ENCODE results near the gene WDR45B. TPM values are rescaled to one million over a fixed set of nuclear protein-coding genes. Genes with fewer than 3 reads are reported as not detected.

WDR45B gene
- total RNA-seq, 1 donor from 2014 or later, result 41.4 TPM

- intact Hi-C loops (cut with micrococcal nuclease), result no loop called here
- Histone ChIP-seq H3K9me3 (replicated peaks) (peaks cover 14% of the 10 kb centered on the region), H3K27me3 (ENCODE audit: low read depth) (no peaks in the 10 kb centered on the region), H3K27ac (replicated peaks) (no peak overlapping the region), H3K36me3 (no peaks in the 10 kb centered on the region), H3K4me1 (peaks cover 11% of the 10 kb centered on the region), H3K4me3 (no peak overlapping the region)
- DNase-seq, result no peak
- TF ChIP-seq CTCF (IDR thresholded peaks at IDR 0.05; ENCODE audit: borderline replicate concordance), result no peak
These were observed 35.3 kb upstream of the WDR45B start for GRCh38 chr17:82683534-82683933.

- H3K36me3 ChIP-seq, result no peaks in the 10 kb centered on the region
- intact Hi-C loops (cut with micrococcal nuclease), result no loop called here
These were observed 33.3 kb upstream of the WDR45B start for GRCh38 chr17:82681547-82681946.

GRCh38 chr17:82679586-82680465, 31.6 kb upstream of the WDR45B start:
- TF ChIP-seq CTCF (IDR thresholded peaks at IDR 0.05; ENCODE audit: borderline replicate concordance), result no peak
- Histone ChIP-seq H3K27ac (replicated peaks) (no peak overlapping the region), H3K27me3 (ENCODE audit: low read depth) (no peaks in the 10 kb centered on the region), H3K4me1 (peaks cover 8% of the 10 kb centered on the region), H3K36me3 (no peaks in the 10 kb centered on the region), H3K4me3 (no peak overlapping the region), H3K9me3 (replicated peaks) (peaks cover 14% of the 10 kb centered on the region)
- no peak for DNase-seq
- intact Hi-C loops (cut with micrococcal nuclease), result no loop called here

More at GRCh38 chr17:82681547-82681946, 33.3 kb upstream of the WDR45B start:
- H3K27ac ChIP-seq (replicated peaks), result no peak overlapping the region
- no peak overlapping the region for H3K4me3 ChIP-seq
- peaks cover 14% of the 10 kb centered on the region for H3K9me3 ChIP-seq (replicated peaks)
- no peaks in the 10 kb centered on the region for H3K4me1 ChIP-seq
- H3K27me3 ChIP-seq (ENCODE audit: low read depth), result no peaks in the 10 kb centered on the region
- TF ChIP-seq CTCF (IDR thresholded peaks at IDR 0.05; ENCODE audit: borderline replicate concordance), result no peak
- DNase-seq, result no peak

GRCh38 chr17:82678265-82678891, 30.1 kb upstream of the WDR45B start:
- no peak for DNase-seq

More at GRCh38 chr17:82678265-82678891, 30.1 kb upstream of the WDR45B start:
- Histone ChIP-seq H3K36me3 (no peaks in the 10 kb centered on the region), H3K27me3 (ENCODE audit: low read depth) (no peaks in the 10 kb centered on the region), H3K9me3 (replicated peaks) (peaks cover 14% of the 10 kb centered on the region), H3K27ac (replicated peaks) (no peak overlapping the region), H3K4me3 (no peak overlapping the region), H3K4me1 (peaks cover 11% of the 10 kb centered on the region)
- TF ChIP-seq CTCF (IDR thresholded peaks at IDR 0.05; ENCODE audit: borderline replicate concordance), result no peak
- intact Hi-C loops (cut with micrococcal nuclease), result no loop called here
